Endothelial cell (in vitro differentiated cells): ENCODE measurements around the gene CALB2. TPM values are rescaled to one million over a fixed set of nuclear protein-coding genes. Genes with fewer than 3 reads are reported as not detected.

Source experiments
- DNase-seq: peaks from one replicate; pipeline ENCODE4 v3.0.0; 2021; ENCODE audit warnings: low spot score
- H3K27ac Mint-ChIP-seq: one replicate; pipeline ENCODE4 v1.8.0; 2021; ENCODE audit warnings: mixed read lengths, inconsistent platforms; ENCODE audit not compliant: unreplicated experiment
- H3K27me3 Mint-ChIP-seq: one replicate; pipeline ENCODE4 v1.8.0; 2021; ENCODE audit warnings: mild to moderate bottlenecking, moderate library complexity, mixed read lengths, inconsistent platforms; ENCODE audit not compliant: unreplicated experiment
- H3K36me3 Mint-ChIP-seq: one replicate; pipeline ENCODE4 v1.8.0; 2021; ENCODE audit warnings: mild to moderate bottlenecking, low read depth, mixed read lengths, inconsistent platforms; ENCODE audit not compliant: unreplicated experiment
- H3K4me1 Mint-ChIP-seq: one replicate; pipeline ENCODE4 v1.8.0; 2021; ENCODE audit warnings: mild to moderate bottlenecking, mixed read lengths, inconsistent platforms; ENCODE audit not compliant: unreplicated experiment
- H3K4me3 Mint-ChIP-seq: one replicate; pipeline ENCODE4 v1.8.0; 2021; ENCODE audit warnings: mild to moderate bottlenecking, mixed read lengths, inconsistent platforms; ENCODE audit not compliant: unreplicated experiment
- H3K9me3 Mint-ChIP-seq: one replicate; pipeline ENCODE4 v1.8.0; 2021; ENCODE audit warnings: mixed read lengths, inconsistent platforms; ENCODE audit not compliant: unreplicated experiment
- CTCF ChIP-seq: fragments of 200-600 bp; sonication (generic); IDR thresholded peaks from one replicate; pipeline ENCODE4 v1.5.0; 2021; ENCODE audit warnings: antibody characterized with exemption; ENCODE audit not compliant: unreplicated experiment
- total RNA-seq: library from RNA; stranded (reverse); fragmentation: NEBNext Ultra II Directional; extraction: Animal tissue kit (Norgen Biotek cat#: 25700); gene quantifications from one replicate; pipeline ENCODE4 v1.2.1, GENCODE V29; 2021; ENCODE audit not compliant: unreplicated experiment

Gene CALB2
- total RNA-seq, 1 donor from 2014 or later = 12.9 TPM

DNA sequence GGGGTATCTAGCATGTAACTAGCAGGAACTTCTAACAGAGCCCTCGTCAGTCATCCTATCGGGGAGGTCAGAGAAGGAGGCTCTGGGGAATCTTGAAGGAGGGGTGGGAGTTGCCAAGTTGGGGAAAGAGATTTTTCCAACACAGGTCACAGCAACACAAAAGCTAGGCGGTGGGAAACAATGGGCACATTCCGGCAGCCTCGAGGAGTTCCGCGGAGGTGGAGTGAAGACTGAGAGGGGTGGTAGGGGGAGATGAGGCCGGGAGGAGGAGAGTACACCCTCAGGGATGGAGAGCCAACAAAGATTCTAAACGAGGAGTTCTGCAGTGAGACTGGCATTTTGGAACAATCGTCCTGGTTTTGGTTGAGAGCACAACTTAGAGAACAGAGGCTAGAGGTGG is 13.5 kb upstream of the CALB2 start:
- no peaks in the 10 kb centered on the region for H3K9me3 Mint-ChIP-seq
- no peaks in the 10 kb centered on the region for H3K36me3 Mint-ChIP-seq

DNA sequence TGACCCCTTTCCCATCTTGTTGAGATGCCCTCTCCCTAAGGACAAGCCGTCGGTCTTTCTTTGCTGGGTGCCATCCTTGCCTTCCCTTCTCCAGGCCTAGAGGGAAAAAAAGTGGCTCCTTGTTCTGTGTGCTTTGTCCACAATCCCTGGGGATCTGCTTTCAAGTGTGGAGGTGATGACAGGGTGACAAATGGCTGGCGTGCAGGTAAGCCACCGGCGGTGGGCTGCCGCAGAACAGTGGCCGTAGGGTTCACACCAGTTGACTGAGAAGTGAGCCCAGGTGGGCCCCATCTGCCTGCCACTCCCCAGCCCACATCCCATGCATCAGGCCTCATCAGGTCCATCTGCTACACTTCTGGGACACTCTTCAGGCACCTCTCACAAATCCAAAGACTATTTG is 11.4 kb upstream of the CALB2 start:
- no peak for DNase-seq
- Mint-ChIP-seq H3K4me3 (no peak overlapping the region), H3K4me1 (peaks cover 2% of the 10 kb centered on the region), H3K9me3 (no peaks in the 10 kb centered on the region), H3K27ac (no peak overlapping the region), H3K36me3 (no peaks in the 10 kb centered on the region), H3K27me3 (no peaks in the 10 kb centered on the region)
- TF ChIP-seq CTCF = no peak

More for the DNA sequence above, 13.5 kb upstream of the CALB2 start:
- Mint-ChIP-seq H3K27me3 (peaks cover 1% of the 10 kb centered on the region), H3K27ac (no peak overlapping the region), H3K4me3 (no peak overlapping the region), H3K4me1 (no peaks in the 10 kb centered on the region)
- no peak for DNase-seq
- no peak for TF ChIP-seq CTCF

GRCh38 chr16:71348262-71349085 is 10.0 kb upstream of the CALB2 start:
- Mint-ChIP-seq H3K36me3 (no peaks in the 10 kb centered on the region), H3K27me3 (no peaks in the 10 kb centered on the region), H3K27ac (no peak overlapping the region), H3K4me1 (peaks cover 2% of the 10 kb centered on the region), H3K9me3 (no peaks in the 10 kb centered on the region), H3K4me3 (no peak overlapping the region)
- DNase-seq = no peak
- no peak for TF ChIP-seq CTCF

DNA sequence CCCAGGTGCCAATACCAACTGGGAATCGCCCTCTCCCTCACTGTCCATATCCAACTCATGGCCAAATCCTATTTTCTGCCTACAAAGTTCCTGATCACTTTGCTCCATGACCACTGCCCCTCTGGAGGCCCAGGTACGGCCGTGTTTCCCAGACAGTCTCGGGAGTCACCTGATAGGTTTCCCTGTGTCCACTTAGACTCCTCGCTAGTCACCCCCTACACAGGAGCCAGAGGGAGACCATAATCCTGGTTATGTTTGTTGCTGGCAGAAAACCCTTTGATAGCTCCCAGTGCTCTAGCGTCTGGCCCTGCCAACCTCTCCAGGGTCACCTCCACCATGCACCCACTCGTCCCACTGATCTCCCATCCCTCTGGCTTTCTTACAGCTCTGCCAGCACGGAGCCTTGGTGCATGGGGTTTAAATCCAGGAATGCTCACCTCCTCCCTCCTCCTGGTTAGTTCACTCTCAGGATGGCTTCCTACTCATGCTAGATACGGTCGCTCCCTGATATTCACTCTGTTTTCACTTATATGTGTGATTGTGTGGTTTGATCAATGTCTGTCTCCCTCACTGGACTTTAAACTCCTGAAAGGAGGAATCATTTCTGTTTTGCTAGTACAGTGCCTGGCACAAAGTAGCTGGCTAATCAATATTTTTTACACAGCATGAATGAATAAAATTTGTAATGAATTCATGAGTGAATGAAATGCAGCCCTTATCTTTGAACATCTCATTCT is 7.5 kb upstream of the CALB2 start:
- TF ChIP-seq CTCF = no peak
- H3K4me1 Mint-ChIP-seq = peaks cover 2% of the 10 kb centered on the region
- H3K4me3 Mint-ChIP-seq = no peak overlapping the region
- H3K9me3 Mint-ChIP-seq = no peaks in the 10 kb centered on the region
- no peaks in the 10 kb centered on the region for H3K36me3 Mint-ChIP-seq
- peaks cover 2% of the 10 kb centered on the region for H3K27me3 Mint-ChIP-seq
- no peak for DNase-seq
- no peak overlapping the region for H3K27ac Mint-ChIP-seq

DNA sequence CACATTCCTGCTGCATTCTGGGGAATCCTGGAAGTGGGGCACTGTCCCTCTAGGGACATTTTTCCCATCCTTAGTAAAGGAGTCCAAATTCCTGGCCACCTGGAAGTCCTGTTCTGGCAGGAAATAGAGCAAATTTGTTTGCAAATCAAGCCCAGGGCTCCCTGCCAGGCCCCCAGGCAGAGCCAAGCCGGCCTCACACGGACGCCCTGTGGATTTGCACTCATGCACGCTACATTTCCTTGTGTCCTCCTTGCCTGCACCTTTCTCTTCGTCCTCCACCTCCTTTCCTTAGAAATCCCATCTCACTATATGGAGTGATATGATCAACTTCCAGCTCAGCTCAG is 7.0 kb upstream of the CALB2 start:
- no peak overlapping the region for H3K4me3 Mint-ChIP-seq
- no peak for DNase-seq
- peaks cover 2% of the 10 kb centered on the region for H3K27me3 Mint-ChIP-seq
- no peak overlapping the region for H3K27ac Mint-ChIP-seq
- H3K9me3 Mint-ChIP-seq = no peaks in the 10 kb centered on the region
- H3K4me1 Mint-ChIP-seq = peaks cover 2% of the 10 kb centered on the region
- H3K36me3 Mint-ChIP-seq = no peaks in the 10 kb centered on the region
- TF ChIP-seq CTCF = no peak
